Body of pancreas (tissue), 4 donors: Measurements from ENCODE around the gene SEMA6D.

Experiments
- CTCF ChIP-seq, 7 experiments: fragments of 450-650 bp in 4 of 7; fragments of 200-600 bp in 3 of 7; sonication (generic) in 3 of 7; IDR thresholded peaks; one replicate each; pipeline ENCODE4 v1.5.1; 2016 to 2019; ENCODE audit warnings: antibody characterized with exemption in 7 of 7
- POLR2A ChIP-seq, 3 donors: fragments of 450-650 bp; IDR thresholded peaks; one replicate each; pipeline ENCODE4 v1.6.1; 2016; ENCODE audit warnings: antibody characterized with exemption in 3 of 3, mild to moderate bottlenecking in 2 of 3

- TF ChIP-seq CTCF (IDR thresholded peaks at IDR 0.05) (no peak), POLR2A (IDR thresholded peaks at IDR 0.05) (no peak)
Observed at GRCh38 chr15:47796830-47797229, 79.5 kb downstream of the SEMA6D start.
